ENCODE data around the gene FALEC.

Gene FALEC

DNA sequence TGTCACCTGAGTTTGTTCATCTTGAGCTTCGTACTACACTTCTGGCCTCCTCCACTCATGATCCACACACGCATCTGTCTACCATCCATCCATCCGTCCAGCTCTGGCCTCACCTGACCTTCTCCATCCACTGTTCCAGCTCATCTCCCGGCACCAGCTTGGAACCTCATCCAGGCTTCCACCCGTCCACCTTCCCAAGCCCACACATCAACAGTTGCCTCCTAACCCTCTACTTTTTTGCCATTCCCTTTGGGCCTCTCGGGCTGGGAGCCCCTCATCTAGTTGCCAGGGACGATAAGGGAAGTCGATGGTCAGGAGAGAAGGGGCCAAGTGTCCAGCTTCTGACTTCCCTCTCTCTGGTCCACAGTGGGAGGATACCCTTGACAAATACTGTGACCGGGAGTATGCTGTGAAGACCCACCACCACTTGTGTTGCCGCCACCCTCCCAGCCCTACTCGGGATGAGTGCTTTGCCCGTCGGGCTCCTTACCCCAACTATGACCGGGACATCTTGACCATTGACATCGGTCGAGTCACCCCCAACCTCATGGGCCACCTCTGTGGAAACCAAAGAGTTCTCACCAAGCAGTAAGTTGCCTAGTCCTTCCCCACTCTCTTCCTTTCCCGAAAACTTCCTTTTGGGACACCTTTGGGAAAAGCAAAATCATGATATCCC, 3.4 kb upstream of the FALEC start:
- no peak for DNase-seq (ENCODE audit: low read depth, low spot score)

DNA sequence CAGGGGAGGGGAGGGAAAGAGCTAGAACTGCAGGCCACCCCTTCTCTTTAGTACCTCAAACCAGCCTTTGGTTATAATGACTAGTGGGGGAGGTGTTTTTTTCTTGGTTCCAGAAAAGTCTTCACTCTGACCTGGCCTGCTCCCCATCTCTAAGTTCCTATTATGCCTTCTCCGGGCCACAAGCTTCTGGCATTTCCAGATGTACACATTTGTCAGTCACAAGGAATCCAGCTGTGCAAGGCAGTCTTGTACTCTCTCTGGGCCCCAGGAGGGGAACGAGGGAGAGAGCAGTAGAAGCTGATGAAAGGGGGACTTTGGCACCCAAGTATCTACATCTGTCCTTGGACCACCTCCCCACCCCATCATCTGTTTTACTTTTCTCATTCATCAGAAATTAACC, 2.7 kb upstream of the FALEC start:
- no peak for DNase-seq (ENCODE audit: low read depth, low spot score)

- DNase-seq (ENCODE audit: low read depth, low spot score), result no peak
Measured at GRCh38 chr1:150513351-150513791, 2.2 kb upstream of the FALEC start.

DNA sequence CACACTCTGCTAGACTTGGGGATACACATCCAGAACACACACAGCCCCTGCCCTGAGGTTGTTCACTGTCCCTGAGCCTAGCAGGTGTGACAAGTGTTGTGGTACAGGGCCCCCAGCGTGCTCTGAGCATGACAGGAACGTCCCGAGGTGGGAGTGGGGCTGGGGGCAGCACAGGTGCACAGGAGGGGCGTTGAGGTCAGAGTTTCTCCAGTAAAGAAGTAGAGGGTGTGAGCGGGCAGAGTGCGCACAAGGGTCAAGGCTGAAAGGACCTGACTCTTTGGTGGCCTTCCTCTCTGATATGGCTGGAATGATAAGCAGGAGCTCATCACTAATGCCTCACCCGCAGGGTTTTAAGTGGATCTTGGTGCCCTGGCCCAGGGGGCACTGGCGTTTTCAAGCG, 1.3 kb upstream of the FALEC start:
- no peak for DNase-seq (ENCODE audit: low read depth, low spot score)

DNA sequence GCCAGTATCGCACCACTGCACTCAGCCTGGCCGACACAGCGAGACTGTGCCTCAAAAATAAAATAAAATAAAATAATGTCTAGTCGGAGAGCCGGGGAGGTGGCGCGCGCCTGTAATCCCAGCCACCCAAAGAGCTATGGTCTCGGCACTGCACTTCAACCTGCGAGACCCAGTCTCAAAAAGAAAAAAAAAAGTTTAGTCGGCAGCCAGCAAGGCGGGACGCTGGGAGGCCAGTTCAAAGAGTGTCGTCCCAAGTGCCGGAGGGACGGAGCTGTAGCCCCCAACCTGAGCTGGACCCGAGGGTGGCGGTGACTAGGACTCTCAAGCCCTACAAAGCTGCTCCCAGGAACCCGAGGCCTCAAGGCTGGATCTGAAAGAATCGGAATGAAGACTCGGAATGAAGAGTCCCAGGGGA, 632 bp upstream of the FALEC start:
- DNase-seq (ENCODE audit: low read depth, low spot score), result no peak

DNA sequence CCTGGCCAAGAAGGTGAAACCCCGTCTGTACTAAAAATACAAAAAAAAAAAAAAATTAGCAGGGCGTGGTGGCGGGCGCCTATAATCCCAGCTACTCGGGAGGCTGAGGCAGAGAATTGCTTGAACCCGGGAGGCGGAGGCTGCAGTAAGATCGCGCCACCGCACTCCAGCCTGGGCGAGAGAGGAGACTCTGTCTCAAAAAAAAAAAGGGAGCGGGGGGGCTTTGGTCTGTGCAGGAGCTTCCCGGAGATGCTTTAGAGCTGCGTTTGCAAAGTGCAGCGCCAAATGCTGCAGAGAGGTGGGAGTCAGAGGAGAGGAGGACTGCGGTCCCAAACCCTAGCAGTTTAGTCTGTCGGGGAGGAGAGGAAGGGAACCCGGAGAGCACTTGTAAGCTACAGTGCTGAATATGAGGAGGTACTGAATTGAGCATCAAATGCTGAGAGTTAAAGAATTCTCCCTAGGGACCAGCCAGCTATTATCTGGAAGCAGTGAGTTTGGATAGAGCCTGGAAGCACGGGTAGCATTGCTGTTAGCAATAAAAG, 569 bp downstream of the FALEC start:
- DNase-seq (ENCODE audit: low read depth, low spot score), result no peak

DNA sequence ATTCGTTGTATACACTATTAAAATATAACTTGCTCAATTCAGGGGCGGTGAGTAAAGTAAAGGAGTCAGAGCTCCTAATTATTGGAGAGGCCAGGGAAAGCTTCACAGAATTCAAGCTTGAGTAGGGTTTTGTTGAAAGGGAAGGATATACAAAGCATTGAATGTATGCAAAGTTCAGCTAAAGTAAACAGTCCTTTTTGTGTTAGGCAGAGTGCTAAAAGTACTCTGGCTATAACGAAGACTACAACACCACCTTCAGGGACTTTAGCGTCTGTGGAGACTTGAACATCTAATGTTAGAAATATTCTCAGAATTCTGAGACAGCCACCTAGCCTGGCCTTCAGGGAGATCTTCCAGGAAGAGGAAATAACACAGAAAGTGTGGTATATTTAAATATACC, 1.1 kb downstream of the FALEC start:
- DNase-seq (ENCODE audit: low read depth, low spot score), result no peak

DNA sequence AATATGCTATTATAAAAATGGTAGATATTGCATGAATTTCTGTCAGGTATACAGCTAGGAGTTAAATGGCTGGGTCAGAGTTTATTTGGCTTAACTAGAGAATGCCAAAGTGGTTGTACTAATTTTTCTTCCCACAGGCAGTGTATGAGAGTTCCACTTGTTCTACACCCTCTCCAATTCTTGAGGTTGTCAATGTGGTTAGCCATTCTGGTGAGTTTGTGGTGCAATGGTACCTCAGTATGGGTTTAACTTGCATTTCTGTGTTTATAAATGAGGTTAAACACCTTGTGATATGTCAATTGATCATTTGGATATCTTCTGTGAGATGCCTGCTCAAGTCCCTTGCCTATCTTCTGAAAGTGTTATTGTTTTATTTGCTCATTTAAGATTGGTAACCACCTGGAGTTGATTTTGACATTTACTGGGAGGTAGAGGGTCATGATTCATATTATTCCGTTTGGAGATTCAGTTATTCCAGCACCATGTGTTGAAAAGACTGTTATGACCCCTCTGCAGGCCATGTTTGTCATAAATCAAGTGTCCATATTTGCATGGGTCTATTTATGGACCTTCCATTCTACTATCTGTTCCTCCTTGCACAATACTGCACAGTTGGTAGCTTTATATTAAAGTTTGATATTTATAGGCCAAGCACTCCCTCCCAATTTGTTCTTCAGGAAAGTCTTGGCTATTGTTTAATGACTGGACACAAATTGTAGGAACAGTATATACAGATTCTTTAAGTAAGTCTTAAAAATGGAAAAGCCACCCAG, 5.8 kb downstream of the FALEC start:
- no peak for DNase-seq (ENCODE audit: low read depth, low spot score)

DNA sequence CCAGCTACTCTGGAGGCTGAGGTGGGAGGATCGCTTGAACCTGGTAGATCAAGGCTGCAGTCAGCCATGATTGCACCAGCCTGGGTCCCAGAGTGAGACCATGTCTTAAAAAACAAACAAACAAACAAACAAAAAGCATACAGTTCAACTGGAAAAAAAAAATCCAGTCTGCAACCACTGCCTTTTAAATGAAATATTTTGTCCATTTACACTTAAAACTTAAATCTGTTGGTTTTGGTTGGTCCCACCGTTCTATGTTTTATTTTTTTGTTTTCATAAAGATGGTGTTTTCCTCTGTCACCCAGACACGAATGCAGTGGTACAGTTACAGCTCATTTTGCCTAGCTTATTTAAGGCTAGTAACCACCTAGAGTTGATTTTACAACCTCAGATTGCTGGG, 9.8 kb downstream of the FALEC start:
- no peak for DNase-seq (ENCODE audit: low read depth, low spot score)

- DNase-seq (ENCODE audit: low read depth, low spot score), result no peak
Measured at GRCh38 chr1:150528196-150528595, 12.6 kb downstream of the FALEC start.

- DNase-seq (ENCODE audit: low read depth, low spot score), result no peak
Measured at GRCh38 chr1:150529017-150529416, 13.5 kb downstream of the FALEC start.

GRCh38 chr1:150530491-150531159, 15.1 kb downstream of the FALEC start:
- no peak for DNase-seq (ENCODE audit: low read depth, low spot score)

GRCh38 chr1:150532860-150533259, 17.3 kb downstream of the FALEC start:
- no peak for DNase-seq (ENCODE audit: low read depth, low spot score)

- DNase-seq (ENCODE audit: low read depth, low spot score), result no peak
Measured at GRCh38 chr1:150534002-150534401, 18.4 kb downstream of the FALEC start.

GRCh38 chr1:150535511-150536287, 20.1 kb downstream of the FALEC start:
- DNase-seq (ENCODE audit: low read depth, low spot score), result no peak

- DNase-seq (ENCODE audit: low read depth, low spot score), result no peak
Measured at GRCh38 chr1:150536836-150537731, 21.5 kb downstream of the FALEC start.

GRCh38 chr1:150537732-150538684, 22.5 kb downstream of the FALEC start:
- no peak for DNase-seq (ENCODE audit: low read depth, low spot score)

DNA sequence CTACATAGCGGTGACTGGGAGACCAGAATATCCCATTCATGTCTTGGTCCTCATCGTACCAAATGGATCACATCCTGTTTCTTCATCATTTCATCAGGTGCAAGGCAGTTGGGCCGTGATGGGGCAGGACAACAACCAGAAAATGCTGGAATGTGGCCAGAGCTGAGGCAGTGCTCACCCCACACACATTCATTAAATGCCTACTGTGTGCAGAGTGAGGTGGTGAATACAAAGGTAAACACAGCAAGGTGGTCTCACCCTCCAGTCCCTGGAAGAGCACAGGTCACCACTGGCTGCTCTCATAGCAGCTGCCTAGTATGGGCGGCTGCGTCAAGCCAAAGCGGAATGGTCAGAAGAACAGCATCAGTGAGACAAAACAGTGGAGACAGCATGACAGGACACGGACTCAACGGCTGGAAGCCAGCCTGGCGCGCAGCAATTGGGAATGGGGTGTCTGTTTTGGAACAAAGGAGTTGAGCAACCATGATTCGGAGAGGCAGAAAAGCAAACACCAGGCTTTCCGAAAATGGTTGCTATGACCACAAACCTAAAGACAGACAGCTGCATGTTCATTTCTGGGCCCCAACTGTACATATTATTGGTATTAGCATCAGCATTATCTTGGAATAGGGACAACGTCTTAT, 28.1 kb downstream of the FALEC start:
- no peak for DNase-seq (ENCODE audit: low read depth, low spot score)

- no peak for DNase-seq (ENCODE audit: low read depth, low spot score)
Measured at GRCh38 chr1:150544204-150544603, 28.7 kb downstream of the FALEC start.
